Femur (tissue), 1 donor: ENCODE results near the gene KANSL1.
"Not testable (repeated sequence)": the region's sequence is repeated elsewhere in the genome, so short reads cannot be mapped to it uniquely, and the experiment has no call there.

ENCODE experiments used
- DNase-seq: peaks from one replicate; pipeline ENCODE4 v3.0.0-alpha.2; 2017

KANSL1 gene

DNA sequence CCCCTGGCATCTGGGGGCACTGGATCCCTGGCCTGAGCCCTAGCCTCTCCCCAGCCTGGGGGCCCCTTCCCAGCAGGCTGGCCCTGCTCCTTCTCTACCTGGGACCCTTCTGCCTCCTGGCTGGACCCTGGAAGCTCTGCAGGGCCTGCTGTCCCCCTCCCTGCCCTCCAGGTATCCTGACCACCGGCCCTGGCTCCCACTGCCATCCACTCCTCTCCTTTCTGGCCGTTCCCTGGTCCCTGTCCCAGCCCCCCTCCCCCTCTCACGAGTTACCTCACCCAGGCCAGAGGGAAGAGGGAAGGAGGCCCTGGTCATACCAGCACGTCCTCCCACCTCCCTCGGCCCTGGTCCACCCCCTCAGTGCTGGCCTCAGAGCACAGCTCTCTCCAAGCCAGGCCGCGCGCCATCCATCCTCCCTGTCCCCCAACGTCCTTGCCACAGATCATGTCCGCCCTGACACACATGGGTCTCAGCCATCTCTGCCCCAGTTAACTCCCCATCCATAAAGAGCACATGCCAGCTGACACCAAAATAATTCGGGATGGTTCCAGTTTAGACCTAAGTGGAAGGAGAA lies 180.6 kb downstream of the KANSL1 start:
- no peak for DNase-seq

DNA sequence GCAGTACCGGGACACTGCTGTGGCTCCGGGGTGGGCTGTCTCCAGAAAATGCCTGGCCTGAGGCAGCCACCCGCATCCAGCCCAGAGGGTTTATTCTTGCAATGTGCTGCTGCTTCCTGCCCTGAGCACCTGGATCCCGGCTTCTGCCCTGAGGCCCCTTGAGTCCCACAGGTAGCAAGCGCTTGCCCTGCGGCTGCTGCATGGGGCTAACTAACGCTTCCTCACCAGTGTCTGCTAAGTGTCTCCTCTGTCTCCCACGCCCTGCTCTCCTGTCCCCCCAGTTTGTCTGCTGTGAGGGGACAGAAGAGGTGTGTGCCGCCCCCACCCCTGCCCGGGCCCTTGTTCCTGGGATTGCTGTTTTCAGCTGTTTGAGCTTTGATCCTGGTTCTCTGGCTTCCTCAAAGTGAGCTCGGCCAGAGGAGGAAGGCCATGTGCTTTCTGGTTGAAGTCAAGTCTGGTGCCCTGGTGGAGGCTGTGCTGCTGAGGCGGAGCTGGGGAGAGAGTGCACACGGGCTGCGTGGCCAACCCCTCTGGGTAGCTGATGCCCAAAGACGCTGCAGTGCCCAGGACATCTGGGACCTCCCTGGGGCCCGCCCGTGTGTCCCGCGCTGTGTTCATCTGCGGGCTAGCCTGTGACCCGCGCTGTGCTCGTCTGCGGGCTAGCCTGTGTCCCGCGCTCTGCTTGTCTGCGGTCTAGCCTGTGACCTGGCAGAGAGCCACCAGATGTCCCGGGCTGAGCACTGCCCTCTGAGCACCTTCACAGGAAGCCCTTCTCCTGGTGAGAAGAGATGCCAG lies 181.3 kb downstream of the KANSL1 start:
- DNase-seq, result no peak

DNA sequence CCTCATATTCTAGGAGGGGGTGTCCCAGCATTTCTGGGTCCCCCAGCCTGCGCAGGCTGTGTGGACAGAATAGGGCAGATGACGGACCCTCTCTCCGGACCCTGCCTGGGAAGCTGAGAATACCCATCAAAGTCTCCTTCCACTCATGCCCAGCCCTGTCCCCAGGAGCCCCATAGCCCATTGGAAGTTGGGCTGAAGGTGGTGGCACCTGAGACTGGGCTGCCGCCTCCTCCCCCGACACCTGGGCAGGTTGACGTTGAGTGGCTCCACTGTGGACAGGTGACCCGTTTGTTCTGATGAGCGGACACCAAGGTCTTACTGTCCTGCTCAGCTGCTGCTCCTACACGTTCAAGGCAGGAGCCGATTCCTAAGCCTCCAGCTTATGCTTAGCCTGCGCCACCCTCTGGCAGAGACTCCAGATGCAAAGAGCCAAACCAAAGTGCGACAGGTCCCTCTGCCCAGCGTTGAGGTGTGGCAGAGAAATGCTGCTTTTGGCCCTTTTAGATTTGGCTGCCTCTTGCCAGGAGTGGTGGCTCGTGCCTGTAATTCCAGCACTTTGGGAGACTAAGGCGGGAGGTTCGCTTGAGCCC lies 182.5 kb downstream of the KANSL1 start:
- DNase-seq, result no peak

DNA sequence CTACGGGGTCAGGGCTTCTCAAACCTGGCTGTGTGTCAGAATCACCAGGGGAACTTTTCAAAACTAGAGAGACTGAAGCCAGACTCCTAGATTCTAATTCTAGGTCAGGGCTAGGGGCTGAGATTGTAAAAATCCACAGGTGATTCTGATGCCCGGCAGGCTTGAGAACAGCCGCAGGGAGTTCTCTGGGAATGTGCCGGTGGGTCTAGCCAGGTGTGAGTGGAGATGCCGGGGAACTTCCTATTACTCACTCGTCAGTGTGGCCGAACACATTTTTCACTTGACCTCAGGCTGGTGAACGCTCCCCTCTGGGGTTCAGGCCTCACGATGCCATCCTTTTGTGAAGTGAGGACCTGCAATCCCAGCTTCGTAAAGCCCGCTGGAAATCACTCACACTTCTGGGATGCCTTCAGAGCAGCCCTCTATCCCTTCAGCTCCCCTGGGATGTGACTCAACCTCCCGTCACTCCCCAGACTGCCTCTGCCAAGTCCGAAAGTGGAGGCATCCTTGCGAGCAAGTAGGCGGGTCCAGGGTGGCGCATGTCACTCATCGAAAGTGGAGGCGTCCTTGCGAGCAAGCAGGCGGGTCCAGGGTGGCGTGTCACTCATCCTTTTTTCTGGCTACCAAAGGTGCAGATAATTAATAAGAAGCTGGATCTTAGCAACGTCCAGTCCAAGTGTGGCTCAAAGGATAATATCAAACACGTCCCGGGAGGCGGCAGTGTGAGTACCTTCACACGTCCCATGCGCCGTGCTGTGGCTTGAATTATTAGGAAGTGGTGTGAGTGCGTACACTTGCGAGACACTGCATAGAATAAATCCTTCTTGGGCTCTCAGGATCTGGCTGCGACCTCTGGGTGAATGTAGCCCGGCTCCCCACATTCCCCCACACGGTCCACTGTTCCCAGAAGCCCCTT lies 183.3 kb downstream of the KANSL1 start:
- no peak for DNase-seq

DNA sequence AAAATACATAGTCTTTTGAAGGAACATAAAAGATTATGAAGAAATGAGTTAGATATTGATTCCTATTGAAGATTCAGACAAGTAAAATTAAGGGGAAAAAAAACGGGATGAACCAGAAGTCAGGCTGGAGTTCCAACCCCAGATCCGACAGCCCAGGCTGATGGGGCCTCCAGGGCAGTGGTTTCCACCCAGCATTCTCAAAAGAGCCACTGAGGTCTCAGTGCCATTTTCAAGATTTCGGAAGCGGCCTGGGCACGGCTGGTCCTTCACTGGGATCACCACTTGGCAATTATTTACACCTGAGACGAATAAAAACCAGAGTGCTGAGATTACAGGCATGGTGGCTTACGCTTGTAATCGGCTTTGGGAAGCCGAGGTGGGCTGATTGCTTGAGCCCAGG lies 184.6 kb downstream of the KANSL1 start:
- DNase-seq, result no peak

DNA sequence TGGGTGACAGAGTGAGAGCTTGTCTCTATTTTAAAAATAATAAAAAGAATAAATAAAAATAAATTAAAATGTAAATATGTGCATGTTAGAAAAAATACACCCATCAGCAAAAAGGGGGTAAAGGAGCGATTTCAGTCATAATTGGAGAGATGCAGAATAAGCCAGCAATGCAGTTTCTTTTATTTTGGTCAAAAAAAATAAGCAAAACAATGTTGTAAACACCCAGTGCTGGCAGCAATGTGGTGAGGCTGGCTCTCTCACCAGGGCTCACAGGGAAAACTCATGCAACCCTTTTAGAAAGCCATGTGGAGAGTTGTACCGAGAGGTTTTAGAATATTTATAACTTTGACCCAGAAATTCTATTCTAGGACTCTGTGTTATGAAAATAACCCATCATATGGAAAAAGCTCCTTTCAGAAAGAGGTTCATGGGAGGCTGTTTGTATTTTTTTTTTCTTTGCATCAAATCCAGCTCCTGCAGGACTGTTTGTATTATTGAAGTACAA lies 185.7 kb downstream of the KANSL1 start:
- no peak for DNase-seq

DNA sequence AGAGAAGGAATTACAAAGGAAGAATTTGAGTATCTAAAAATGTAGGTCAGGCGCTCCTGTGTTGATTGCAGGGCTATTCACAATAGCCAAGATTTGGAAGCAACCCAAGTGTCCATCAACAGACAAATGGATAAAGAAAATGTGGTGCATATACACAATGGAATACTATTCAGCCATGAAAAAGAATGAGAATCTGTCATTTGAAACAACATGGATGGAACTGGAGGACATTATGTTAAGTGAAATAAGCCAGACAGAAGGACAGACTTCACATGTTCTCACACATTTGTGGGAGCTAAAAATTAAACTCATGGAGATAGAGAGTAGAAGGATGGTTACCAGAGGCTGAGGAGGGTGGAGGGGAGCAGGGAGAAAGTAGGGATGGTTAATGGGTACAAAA lies 187.1 kb downstream of the KANSL1 start:
- DNase-seq, result not testable (repeated sequence)

DNA sequence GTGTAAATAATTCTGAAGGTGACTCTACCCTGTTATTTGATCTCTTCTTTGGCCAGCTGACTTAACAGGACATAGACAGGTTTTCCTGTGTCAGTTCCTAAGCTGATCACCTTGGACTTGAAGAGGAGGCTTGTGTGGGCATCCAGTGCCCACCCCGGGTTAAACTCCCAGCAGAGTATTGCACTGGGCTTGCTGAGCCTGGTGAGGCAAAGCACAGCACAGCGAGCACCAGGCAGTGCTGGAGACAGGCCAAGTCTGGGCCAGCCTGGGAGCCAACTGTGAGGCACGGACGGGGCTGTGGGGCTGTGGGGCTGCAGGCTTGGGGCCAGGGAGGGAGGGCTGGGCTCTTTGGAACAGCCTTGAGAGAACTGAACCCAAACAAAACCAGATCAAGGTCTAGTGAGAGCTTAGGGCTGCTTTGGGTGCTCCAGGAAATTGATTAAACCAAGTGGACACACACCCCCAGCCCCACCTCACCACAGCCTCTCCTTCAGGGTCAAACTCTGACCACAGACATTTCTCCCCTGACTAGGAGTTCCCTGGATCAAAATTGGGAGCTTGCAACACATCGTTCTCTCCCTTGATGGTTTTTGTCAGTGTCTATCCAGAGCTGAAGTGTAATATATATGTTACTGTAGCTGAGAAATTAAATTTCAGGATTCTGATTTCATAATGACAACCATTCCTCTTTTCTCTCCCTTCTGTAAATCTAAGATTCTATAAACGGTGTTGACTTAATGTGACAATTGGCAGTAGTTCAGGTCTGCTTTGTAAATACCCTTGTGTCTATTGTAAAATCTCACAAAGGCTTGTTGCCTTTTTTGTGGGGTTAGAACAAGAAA lies 189.1 kb downstream of the KANSL1 start:
- peak; percentile 66 for DNase-seq

DNA sequence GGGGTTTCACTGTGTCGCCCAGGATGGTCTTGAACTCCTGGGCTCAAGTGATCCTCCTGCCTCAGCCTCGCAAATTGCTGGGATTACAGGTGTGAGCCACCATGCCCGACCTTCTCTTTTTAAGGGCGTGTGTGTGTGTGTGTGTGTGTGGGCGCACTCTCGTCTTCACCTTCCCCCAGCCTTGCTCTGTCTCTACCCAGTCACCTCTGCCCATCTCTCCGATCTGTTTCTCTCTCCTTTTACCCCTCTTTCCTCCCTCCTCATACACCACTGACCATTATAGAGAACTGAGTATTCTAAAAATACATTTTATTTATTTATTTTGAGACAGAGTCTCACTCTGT lies 190.3 kb downstream of the KANSL1 start:
- DNase-seq, result no peak

DNA sequence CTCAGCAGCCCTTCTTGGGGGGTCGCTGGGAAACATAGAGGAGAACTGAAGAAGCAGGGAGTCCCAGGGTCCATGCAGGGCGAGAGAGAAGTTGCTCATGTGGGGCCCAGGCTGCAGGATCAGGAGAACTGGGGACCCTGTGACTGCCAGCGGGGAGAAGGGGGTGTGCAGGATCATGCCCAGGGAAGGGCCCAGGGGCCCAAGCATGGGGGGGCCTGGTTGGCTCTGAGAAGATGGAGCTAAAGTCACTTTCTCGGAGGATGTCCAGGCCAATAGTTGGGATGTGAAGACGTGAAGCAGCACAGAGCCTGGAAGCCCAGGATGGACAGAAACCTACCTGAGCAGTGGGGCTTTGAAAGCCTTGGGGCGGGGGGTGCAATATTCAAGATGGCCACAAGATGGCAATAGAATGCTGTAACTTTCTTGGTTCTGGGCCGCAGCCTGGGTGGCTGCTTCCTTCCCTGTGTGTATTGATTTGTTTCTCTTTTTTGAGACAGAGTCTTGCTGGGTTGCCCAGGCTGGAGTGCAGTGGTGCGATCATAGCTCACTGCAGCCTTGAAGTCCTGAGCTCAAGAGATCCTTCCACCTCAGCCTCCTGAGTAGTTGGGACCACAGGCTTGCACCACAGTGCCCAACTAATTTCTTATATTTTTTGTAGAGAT lies 190.8 kb downstream of the KANSL1 start:
- peak; percentile 77 for DNase-seq

DNA sequence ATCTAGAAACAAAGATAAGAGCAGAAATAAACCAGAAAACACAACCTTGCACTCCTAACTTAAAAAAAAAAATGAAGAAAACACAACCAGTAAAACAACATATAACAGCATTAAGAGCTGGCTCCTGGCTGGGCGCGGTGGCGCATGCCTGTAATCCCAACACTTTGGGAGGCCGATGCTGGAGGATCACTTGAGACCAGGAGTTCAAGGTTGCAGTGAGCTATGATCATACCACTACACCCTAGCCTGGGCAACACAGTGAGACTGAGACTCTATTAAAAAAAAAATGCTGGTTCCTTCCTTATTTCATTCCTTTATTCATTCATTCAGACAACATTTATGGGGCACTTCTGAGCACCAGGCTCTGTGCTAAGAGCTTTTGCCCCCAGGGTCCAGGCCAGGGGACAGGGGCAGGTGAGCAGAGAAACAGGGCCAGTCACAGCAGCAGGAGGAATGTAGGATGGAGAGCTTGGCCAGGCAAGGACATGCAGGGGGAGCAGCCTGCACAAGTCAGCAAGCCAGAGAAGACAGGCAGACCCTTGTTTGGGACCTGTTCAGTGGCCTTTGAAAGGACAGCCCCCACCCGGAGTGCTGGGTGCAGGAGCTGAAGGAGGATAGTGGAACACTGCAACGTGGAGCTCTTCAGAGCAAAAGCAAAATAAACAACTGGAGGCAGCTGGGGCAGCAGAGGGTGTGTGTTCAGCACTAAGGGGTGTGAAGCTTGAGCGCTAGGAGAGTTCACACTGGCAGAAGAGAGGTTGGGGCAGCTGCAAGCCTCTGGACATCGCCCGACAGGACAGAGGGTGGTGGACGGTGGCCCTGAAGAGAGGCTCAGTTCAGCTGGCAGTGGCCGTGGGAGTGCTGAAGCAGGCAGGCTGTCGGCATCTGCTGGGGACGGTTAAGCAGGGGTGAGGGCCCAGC lies 191.6 kb downstream of the KANSL1 start:
- DNase-seq, result no peak

DNA sequence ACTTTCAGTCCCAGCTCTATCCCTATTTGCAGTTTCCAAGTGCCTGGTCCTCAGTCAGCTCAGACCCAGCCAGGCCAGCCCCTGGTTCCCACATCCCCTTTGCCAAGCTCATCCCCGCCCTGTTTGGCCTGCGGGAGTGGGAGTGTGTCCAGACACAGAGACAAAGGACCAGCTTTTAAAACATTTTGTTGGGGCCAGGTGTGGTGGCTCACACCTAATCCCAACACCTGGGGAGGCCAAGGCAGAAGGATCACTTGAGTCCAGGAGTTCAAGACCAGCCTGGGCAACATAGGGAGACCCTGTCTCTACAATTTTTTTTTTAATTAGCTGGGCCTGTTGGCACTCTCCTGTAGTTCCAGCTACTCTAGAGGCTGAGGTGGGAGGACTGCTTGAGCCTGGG lies 192.5 kb downstream of the KANSL1 start:
- no peak for DNase-seq

DNA sequence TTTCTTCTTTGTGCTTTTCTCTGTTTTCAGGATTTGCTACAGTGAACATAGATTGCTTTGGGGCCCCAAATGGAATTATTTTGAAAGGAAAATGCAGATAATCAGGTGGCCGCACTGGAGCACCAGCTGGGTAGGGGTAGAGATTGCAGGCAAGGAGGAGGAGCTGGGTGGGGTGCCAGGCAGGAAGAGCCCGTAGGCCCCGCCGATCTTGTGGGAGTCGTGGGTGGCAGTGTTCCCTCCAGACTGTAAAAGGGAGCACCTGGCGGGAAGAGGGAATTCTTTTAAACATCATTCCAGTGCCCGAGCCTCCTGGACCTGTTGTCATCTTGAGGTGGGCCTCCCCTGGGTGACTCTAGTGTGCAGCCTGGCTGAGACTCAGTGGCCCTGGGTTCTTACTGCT lies 192.9 kb downstream of the KANSL1 start:
- no peak for DNase-seq

DNA sequence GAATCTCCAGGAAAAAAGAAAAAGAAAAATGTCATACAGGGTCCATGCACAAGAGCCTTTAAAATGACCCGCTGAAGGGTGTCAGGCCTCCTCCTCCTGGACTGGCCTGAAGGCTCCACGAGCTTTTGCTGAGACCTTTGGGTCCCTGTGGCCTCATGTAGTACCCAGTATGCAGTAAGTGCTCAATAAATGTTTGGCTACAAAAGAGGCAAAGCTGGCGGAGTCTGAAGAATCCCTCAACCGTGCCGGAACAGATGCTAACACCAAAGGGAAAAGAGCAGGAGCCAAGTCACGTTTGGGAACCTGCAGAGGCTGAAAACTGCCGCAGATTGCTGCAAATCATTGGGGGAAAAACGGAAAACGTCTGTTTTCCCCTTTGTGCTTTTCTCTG lies 193.3 kb downstream of the KANSL1 start:
- no peak for DNase-seq

DNA sequence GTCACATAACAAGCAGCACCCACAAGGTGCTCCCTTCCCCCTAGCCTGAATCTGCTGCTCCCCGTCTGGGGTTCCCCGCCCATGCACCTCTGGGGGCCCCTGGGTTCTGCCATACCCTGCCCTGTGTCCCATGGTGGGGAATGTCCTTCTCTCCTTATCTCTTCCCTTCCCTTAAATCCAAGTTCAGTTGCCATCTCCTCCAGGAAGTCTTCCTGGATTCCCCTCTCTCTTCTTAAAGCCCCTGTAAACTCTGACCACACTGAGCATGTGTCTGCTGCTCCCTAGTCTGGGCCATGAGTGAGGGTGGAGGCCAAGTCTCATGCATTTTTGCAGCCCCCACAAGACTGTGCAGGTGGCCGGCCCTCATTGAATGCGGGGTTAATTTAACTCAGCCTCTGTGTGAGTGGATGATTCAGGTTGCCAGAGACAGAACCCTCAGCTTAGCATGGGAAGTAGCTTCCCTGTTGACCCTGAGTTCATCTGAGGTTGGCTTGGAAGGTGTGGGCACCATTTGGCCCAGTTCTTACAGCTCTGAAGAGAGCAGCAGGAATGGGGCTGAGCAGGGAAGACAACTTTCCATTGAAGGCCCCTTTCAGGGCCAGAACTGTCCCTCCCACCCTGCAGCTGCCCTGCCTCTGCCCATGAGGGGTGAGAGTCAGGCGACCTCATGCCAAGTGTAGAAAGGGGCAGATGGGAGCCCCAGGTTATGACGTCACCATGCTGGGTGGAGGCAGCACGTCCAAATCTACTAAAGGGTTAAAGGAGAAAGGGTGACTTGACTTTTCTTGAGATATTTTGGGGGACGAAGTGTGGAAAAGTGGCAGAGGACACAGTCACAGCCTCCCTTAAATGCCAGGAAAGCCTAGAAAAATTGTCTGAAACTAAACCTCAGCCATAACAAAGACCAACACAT lies 194.0 kb downstream of the KANSL1 start, which contains the start of gene STH:
TSS of gene STH (plus strand) at position 264 of the 913 bp plus-strand sequence. CDS start at position 294, 30 bp downstream.
- no peak for DNase-seq

DNA sequence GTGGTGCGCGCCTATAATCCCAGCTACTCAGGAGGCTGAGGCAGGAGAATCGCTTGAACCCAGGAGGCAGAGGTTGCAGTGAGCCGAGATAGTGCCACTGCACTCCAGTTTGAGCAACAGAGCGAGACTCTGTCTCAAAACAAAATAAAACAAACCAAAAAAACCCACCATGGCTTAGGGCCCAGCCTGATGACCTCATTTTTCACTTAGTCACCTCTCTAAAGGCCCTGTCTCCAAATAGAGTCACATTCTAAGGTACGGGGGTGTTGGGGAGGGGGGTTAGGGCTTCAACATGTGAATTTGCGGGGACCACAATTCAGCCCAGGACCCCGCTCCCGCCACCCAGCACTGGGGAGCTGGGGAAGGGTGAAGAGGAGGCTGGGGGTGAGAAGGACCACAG lies 195.6 kb downstream of the KANSL1 start:
- DNase-seq, result no peak

DNA sequence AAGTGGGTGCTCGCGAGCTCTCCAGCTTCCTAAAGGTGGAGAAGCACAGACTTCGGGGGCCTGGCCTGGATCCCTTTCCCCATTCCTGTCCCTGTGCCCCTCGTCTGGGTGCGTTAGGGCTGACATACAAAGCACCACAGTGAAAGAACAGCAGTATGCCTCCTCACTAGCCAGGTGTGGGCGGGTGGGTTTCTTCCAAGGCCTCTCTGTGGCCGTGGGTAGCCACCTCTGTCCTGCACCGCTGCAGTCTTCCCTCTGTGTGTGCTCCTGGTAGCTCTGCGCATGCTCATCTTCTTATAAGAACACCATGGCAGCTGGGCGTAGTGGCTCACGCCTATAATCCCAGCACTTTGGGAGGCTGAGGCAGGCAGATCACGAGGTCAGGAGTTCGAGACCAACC lies 196.1 kb downstream of the KANSL1 start:
- DNase-seq, result no peak

DNA sequence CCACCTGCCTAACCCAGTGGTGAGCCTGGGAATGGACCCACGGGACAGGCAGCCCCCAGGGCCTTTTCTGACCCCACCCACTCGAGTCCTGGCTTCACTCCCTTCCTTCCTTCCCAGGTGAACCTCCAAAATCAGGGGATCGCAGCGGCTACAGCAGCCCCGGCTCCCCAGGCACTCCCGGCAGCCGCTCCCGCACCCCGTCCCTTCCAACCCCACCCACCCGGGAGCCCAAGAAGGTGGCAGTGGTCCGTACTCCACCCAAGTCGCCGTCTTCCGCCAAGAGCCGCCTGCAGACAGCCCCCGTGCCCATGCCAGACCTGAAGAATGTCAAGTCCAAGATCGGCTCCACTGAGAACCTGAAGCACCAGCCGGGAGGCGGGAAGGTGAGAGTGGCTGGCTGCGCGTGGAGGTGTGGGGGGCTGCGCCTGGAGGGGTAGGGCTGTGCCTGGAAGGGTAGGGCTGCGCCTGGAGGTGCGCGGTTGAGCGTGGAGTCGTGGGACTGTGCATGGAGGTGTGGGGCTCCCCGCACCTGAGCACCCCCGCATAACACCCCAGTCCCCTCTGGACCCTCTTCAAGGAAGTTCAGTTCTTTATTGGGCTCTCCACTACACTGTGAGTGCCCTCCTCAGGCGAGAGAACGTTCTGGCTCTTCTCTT lies 196.8 kb downstream of the KANSL1 start:
- DNase-seq, result no peak
